DND-41 (cell line): Measurements from ENCODE around the gene TREH.

Source experiments
- ATAC-seq: fragments of 200-7000 bp; cut with Tn5 transposase; 3 replicates; pipeline ENCODE4 v1.9.1; 2021; ENCODE audit warnings: low read depth; ENCODE audit not compliant: insufficient read depth
- DNase-seq: peaks from one replicate; pipeline ENCODE4 v3.0.0-alpha.2; 2020
- H2AFZ ChIP-seq: 2 replicates; pipeline ENCODE4 v1.6.0; 2012; ENCODE audit warnings: low read depth, low read length
- H3K27ac ChIP-seq: 2 replicates; pipeline ENCODE4 v1.5.1; 2012; ENCODE audit warnings: low read length, inconsistent platforms
- H3K27me3 ChIP-seq: fragments of 200-600 bp; sonication (generic); 2 replicates; pipeline ENCODE4 v1.6.0; 2012; ENCODE audit warnings: low read length, mild to moderate bottlenecking, inconsistent platforms; ENCODE audit not compliant: insufficient read depth, poor library complexity
- H3K36me3 ChIP-seq: 2 replicates; pipeline ENCODE4 v1.5.1; 2012; ENCODE audit warnings: low read length, inconsistent platforms; ENCODE audit not compliant: insufficient read depth
- H3K4me1 ChIP-seq: 2 replicates; pipeline ENCODE4 v1.5.1; 2012; ENCODE audit warnings: mild to moderate bottlenecking, low read length; ENCODE audit not compliant: insufficient read depth
- H3K4me2 ChIP-seq: 2 replicates; pipeline ENCODE4 v1.6.0; 2012; ENCODE audit warnings: mild to moderate bottlenecking, moderate library complexity, low read length, inconsistent platforms; ENCODE audit not compliant: insufficient read depth
- H3K4me3 ChIP-seq, 2 experiments: fragments of 200-600 bp in 1 of 2; shearing (Covaris generic) in 1 of 2; 2 replicates each; pipeline ENCODE4 v1.5.1; 2012 to 2016; ENCODE audit warnings: inconsistent platforms in 2 of 2, low read length in 2 of 2, mild to moderate bottlenecking in 2 of 2, low read depth in 1 of 2, moderate library complexity in 1 of 2
- H3K79me2 ChIP-seq: 2 replicates; pipeline ENCODE4 v1.6.0; 2012; ENCODE audit warnings: low read length, inconsistent platforms; ENCODE audit not compliant: insufficient read depth
- H3K9ac ChIP-seq: 2 replicates; pipeline ENCODE4 v1.6.0; 2012; ENCODE audit warnings: low read depth, mild to moderate bottlenecking, inconsistent platforms, low read length, moderate library complexity
- H3K9me3 ChIP-seq: 2 replicates; pipeline ENCODE4 v1.5.1; 2012; ENCODE audit warnings: low read length, moderate library complexity, mild to moderate bottlenecking, inconsistent platforms; ENCODE audit not compliant: insufficient read depth, severe bottlenecking
- H4K20me1 ChIP-seq: 2 replicates; pipeline ENCODE4 v1.6.0; 2012; ENCODE audit warnings: low read length; ENCODE audit not compliant: insufficient read depth
- CTCF ChIP-seq: IDR thresholded peaks from 2 replicates; pipeline ENCODE4 v1.5.1; 2012; ENCODE audit warnings: borderline replicate concordance, low read length, moderate library complexity, mild to moderate bottlenecking; ENCODE audit not compliant: poor library complexity, severe bottlenecking; ENCODE audit errors: extremely low read depth
- EZH2 ChIP-seq: IDR thresholded peaks from 3 replicates; pipeline ENCODE4 v1.6.1; 2012; ENCODE audit warnings: borderline replicate concordance, low read depth, mild to moderate bottlenecking, moderate library complexity, low read length, inconsistent platforms; ENCODE audit not compliant: severe bottlenecking

TREH gene

DNA sequence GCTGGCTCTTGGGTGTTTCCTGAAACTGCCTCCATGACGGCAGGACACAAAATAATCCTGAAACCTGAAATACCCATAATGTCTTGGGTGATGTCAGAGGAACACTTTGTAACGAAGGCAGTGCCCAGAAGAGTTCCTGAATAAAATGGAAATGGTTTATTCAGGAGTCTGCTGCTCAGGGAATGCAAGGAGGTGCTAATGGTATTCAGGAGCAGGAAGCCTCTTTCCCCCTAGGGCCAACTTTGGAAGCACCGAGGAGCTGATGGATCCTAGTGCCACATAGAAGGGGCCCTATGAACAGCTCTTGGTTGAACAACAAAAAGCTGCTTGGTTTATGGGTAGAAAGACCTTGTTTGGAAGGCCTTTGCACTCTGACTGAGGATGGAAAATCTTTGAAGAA is 15.5 kb downstream of the TREH start:
- Histone ChIP-seq H3K79me2 (no peaks in the 10 kb centered on the region), H3K9me3 (no peaks in the 10 kb centered on the region), H3K9ac (no peak overlapping the region), H3K4me3 (no peak overlapping the region), H3K4me1 (peaks cover 9% of the 10 kb centered on the region), H3K4me2 (no peak overlapping the region), H3K27me3 (peaks cover 6% of the 10 kb centered on the region), H2AFZ (no peak overlapping the region), H4K20me1 (no peaks in the 10 kb centered on the region; the same call in 1 of the 2 replicates), H3K27ac (no peak overlapping the region), H3K36me3 (no peaks in the 10 kb centered on the region)
- DNase-seq (no peak), ATAC-seq (no peak)
- TF ChIP-seq CTCF = no peak
- no peak for TF ChIP-seq EZH2

DNA sequence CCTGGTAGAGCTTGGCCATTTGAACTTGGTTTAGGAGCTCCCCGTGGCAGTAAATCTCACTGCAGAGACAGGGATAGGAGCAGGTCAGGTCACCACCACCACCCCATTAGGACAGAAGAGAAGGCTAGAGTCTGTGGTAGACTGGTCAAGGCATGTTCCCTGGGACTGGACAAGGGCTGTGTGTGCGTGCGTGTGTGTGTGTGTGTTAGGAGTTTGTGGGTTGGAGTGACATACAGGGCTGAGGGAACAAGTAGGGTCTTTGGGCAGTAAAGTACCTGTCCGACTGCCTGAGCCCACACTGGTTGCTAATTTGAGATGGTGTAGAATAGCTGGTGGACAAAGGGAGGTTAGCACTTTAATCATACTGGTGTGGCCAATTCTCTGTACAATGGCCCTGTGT is 16.1 kb downstream of the TREH start:
- H3K27ac ChIP-seq = no peak overlapping the region
- TF ChIP-seq EZH2 (no peak), CTCF (no peak)
- H3K4me3 ChIP-seq = no peak overlapping the region
- H3K27me3 ChIP-seq = peaks cover 6% of the 10 kb centered on the region
- no peaks in the 10 kb centered on the region; the same call in 1 of the 2 replicates for H4K20me1 ChIP-seq
- H3K9ac ChIP-seq = no peak overlapping the region
- no peaks in the 10 kb centered on the region for H3K79me2 ChIP-seq
- no peak overlapping the region for H3K4me2 ChIP-seq
- H3K9me3 ChIP-seq = no peaks in the 10 kb centered on the region
- no peak for ATAC-seq
- peaks cover 9% of the 10 kb centered on the region for H3K4me1 ChIP-seq
- H2AFZ ChIP-seq = no peak overlapping the region
- no peak for DNase-seq
- H3K36me3 ChIP-seq = no peaks in the 10 kb centered on the region

- no peaks in the 10 kb centered on the region for H3K36me3 ChIP-seq
- no peak overlapping the region for H3K4me2 ChIP-seq
- no peak overlapping the region for H3K9ac ChIP-seq
- no peaks in the 10 kb centered on the region for H3K9me3 ChIP-seq
- no peak overlapping the region for H2AFZ ChIP-seq
- H3K4me1 ChIP-seq = peaks cover 9% of the 10 kb centered on the region
- H4K20me1 ChIP-seq = no peaks in the 10 kb centered on the region; the same call in 1 of the 2 replicates
- no peak for DNase-seq
- H3K27ac ChIP-seq = no peak overlapping the region
- peaks cover 6% of the 10 kb centered on the region for H3K27me3 ChIP-seq
- H3K79me2 ChIP-seq = no peaks in the 10 kb centered on the region
- no peak for TF ChIP-seq EZH2
- TF ChIP-seq CTCF = no peak
- no peak for ATAC-seq
- H3K4me3 ChIP-seq = no peak overlapping the region
Measured at GRCh38 chr11:118662401-118663271, 16.8 kb downstream of the TREH start.
